GM21529 (cell line): Measurements from ENCODE around the gene PCGF2.

Experiments used
- ATAC-seq: cut with Tn5 transposase; IDR thresholded peaks from one replicate; pipeline ENCODE4 v1.9.1; 2021; ENCODE audit not compliant: unreplicated experiment

Gene PCGF2

GRCh38 chr17:38704606-38705522, 43.3 kb downstream of the PCGF2 start, which contains the start of gene MLLT6:
TSS of gene MLLT6 (plus strand) at chr17:38705273. CDS start at chr17:38705633, 360 bp downstream.
- ATAC-seq: no peak

GRCh38 chr17:38703742-38704605, 44.2 kb downstream of the PCGF2 start:
- no peak for ATAC-seq

GRCh38 chr17:38702916-38703741, 45.0 kb downstream of the PCGF2 start:
- no peak for ATAC-seq

GRCh38 chr17:38702166-38702915, 45.8 kb downstream of the PCGF2 start:
- ATAC-seq: peak; percentile 25

GRCh38 chr17:38701504-38702165, 46.5 kb downstream of the PCGF2 start:
- peak; percentile 24 for ATAC-seq

- ATAC-seq: no peak
These were observed 49.4 kb downstream of the PCGF2 start for GRCh38 chr17:38698760-38699159.

GRCh38 chr17:38697061-38697820, 50.9 kb downstream of the PCGF2 start:
- no peak for ATAC-seq

GRCh38 chr17:38693700-38694329, 54.3 kb downstream of the PCGF2 start:
- ATAC-seq: no peak

GRCh38 chr17:38691154-38691553, 57.0 kb downstream of the PCGF2 start:
- ATAC-seq: no peak

GRCh38 chr17:38690386-38690785, 57.8 kb downstream of the PCGF2 start:
- ATAC-seq: no peak

GRCh38 chr17:38687286-38687685, 60.9 kb downstream of the PCGF2 start:
- no peak for ATAC-seq

GRCh38 chr17:38685491-38685890, 62.6 kb downstream of the PCGF2 start:
- no peak for ATAC-seq
